GM12801 (cell line): ENCODE measurements around the gene PTGIS.

Source experiments
- CTCF ChIP-seq: IDR thresholded peaks from one replicate; pipeline ENCODE4 v1.5.1; 2011; ENCODE audit warnings: control low read depth; ENCODE audit not compliant: insufficient read length; ENCODE audit errors: extremely low read depth

Gene PTGIS

GRCh38 chr20:49597825-49598395 lies 30.0 kb upstream of the PTGIS start:
- no peak for TF ChIP-seq CTCF

- no peak for TF ChIP-seq CTCF
Observed at GRCh38 chr20:49595811-49596561, 28.0 kb upstream of the PTGIS start.

- no peak for TF ChIP-seq CTCF
Observed at GRCh38 chr20:49595346-49595745, 27.4 kb upstream of the PTGIS start.

GRCh38 chr20:49594931-49595315 lies 27.0 kb upstream of the PTGIS start:
- TF ChIP-seq CTCF: no peak

GRCh38 chr20:49594143-49594930 lies 26.4 kb upstream of the PTGIS start:
- TF ChIP-seq CTCF: no peak

GRCh38 chr20:49593466-49594142 lies 25.7 kb upstream of the PTGIS start:
- no peak for TF ChIP-seq CTCF

- no peak for TF ChIP-seq CTCF
Observed at GRCh38 chr20:49592120-49592519, 24.2 kb upstream of the PTGIS start.
